ACC112 (cell line): ENCODE data around the gene SPACDR.
A peak's percentile ranks its signal among the peaks of the same experiment; 100 is the strongest.

ENCODE experiments used
- H2AFZ ChIP-seq: fragments of 200-600 bp; sonication (generic); one replicate; pipeline ENCODE4 v1.6.0; 2017; ENCODE audit warnings: antibody characterized with exemption, low read length; ENCODE audit not compliant: unreplicated experiment
- H3K27ac ChIP-seq: fragments of 200-600 bp; sonication (generic); 2 replicates; pipeline ENCODE4 v1.5.1; 2014; ENCODE audit warnings: low read depth, mild to moderate bottlenecking, antibody characterized with exemption, low read length, moderate library complexity
- H3K27me3 ChIP-seq: fragments of 200-600 bp; sonication (generic); 2 replicates; pipeline ENCODE4 v1.6.1; 2014; ENCODE audit warnings: mild to moderate bottlenecking, antibody characterized with exemption, low read length, moderate library complexity, mixed read lengths; ENCODE audit not compliant: insufficient read depth
- H3K36me3 ChIP-seq: fragments of 200-600 bp; sonication (generic); 2 replicates; pipeline ENCODE4 v1.6.1; 2016; ENCODE audit warnings: mild to moderate bottlenecking, antibody characterized with exemption, low read length, moderate library complexity, mixed read lengths; ENCODE audit not compliant: insufficient read depth
- H3K4me1 ChIP-seq: fragments of 200-600 bp; sonication (generic); one replicate; pipeline ENCODE4 v1.6.1; 2016; ENCODE audit warnings: low read length, mixed read lengths; ENCODE audit not compliant: insufficient read depth, unreplicated experiment, control insufficient read depth
- H3K4me3 ChIP-seq: fragments of 200-600 bp; sonication (generic); 2 replicates; pipeline ENCODE4 v1.5.1; 2014; ENCODE audit warnings: mild to moderate bottlenecking, low read depth, low read length
- H3K79me2 ChIP-seq: fragments of 200-600 bp; sonication (generic); one replicate; pipeline ENCODE4 v1.6.0; 2016; ENCODE audit warnings: low read length; ENCODE audit not compliant: control insufficient read depth, unreplicated experiment, insufficient read depth

SPACDR gene

GRCh38 chr7:100472854-100473499 lies 8.9 kb upstream of the SPACDR start:
- Histone ChIP-seq H3K4me1 (peaks cover 35% of the 10 kb centered on the region), H3K27me3 (no peaks in the 10 kb centered on the region), H3K4me3 (peak overlapping the region; percentile 2), H3K36me3 (no peaks in the 10 kb centered on the region; the same call in 1 of the 2 replicates), H2AFZ (no peak overlapping the region), H3K27ac (peak overlapping the region; percentile 60), H3K79me2 (peaks cover 43% of the 10 kb centered on the region)

DNA sequence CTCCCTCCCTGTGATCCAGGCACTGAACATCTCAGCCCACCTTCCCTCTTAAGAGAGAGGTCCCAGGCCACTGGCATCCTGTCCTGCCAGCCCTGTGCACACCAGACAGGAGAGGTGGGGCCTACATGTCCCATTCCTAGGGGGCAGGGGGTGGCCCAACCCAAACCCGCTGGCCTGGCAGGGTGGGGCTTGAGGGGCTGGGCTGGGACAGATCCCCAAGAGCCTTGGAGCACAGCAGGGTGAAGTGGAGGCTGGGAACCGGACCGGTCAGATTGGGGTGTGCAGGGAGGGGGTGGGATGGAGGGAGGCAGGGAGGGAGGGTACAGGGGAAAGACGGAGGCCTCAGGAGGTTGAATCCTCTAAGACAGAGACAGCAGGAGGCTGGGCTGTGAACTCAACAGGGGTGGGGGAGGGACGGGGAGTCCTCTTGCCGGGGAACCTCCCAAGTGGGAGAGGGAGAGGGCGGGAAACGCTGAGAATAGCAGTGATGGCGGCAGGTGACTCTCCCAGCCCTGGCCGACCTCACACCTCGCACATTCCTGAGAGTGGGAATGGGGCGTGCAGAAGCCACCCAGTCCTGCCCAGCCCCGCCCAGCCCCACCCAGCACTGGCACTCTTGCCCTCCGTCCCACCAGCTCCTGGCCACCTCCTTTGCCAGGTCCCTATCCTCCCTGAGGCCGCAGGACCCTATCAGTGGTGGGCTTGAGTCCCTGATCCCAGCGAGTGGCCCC lies 8.2 kb upstream of the SPACDR start:
- no peaks in the 10 kb centered on the region; the same call in 1 of the 2 replicates for H3K36me3 ChIP-seq
- H3K79me2 ChIP-seq, result peaks cover 36% of the 10 kb centered on the region
- H3K4me1 ChIP-seq, result peaks cover 35% of the 10 kb centered on the region
- H3K27me3 ChIP-seq, result no peaks in the 10 kb centered on the region
- H3K27ac ChIP-seq, result 0 out of 2 replicates have a peak overlapping the region, but pooled peaks have one; percentile 60
- no peak overlapping the region for H3K4me3 ChIP-seq
- H2AFZ ChIP-seq, result no peak overlapping the region

DNA sequence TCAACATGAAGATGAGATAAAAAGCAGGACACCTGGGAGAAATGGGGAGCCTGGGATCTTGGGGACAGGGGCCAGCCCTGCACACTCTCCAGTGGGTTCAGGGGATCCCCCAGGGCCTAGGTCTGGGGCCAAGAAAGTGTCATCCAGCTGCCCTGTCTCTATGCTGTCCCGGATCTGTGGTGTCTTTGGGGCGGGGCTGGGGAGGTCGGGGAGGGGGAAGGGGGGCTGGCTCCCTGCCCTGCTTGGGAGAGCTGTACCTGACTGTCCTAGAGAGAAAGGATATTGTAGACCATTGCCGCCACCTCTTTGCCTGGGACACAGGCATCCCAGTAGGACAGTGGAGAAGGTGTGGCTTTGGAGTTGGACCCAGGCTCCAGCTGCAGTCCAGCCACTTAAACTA lies 7.0 kb upstream of the SPACDR start:
- Histone ChIP-seq H3K4me1 (peaks cover 26% of the 10 kb centered on the region), H3K79me2 (peaks cover 24% of the 10 kb centered on the region), H3K27me3 (no peaks in the 10 kb centered on the region), H3K4me3 (no peak overlapping the region), H3K27ac (no peak overlapping the region), H2AFZ (no peak overlapping the region), H3K36me3 (no peaks in the 10 kb centered on the region; the same call in 1 of the 2 replicates)

GRCh38 chr7:100469227-100470044 lies 5.4 kb upstream of the SPACDR start:
- Histone ChIP-seq H3K27me3 (no peaks in the 10 kb centered on the region), H3K4me3 (no peak overlapping the region), H3K4me1 (peaks cover 26% of the 10 kb centered on the region), H2AFZ (no peak overlapping the region), H3K27ac (no peak overlapping the region), H3K36me3 (no peaks in the 10 kb centered on the region; the same call in 1 of the 2 replicates), H3K79me2 (peaks cover 8% of the 10 kb centered on the region)

GRCh38 chr7:100467638-100468373 lies 3.7 kb upstream of the SPACDR start:
- no peaks in the 10 kb centered on the region; the same call in 1 of the 2 replicates for H3K36me3 ChIP-seq

GRCh38 chr7:100466653-100467605 lies 2.9 kb upstream of the SPACDR start:
- Histone ChIP-seq H2AFZ (no peak overlapping the region), H3K27ac (no peak overlapping the region), H3K36me3 (no peaks in the 10 kb centered on the region; the same call in 1 of the 2 replicates), H3K4me1 (peaks cover 25% of the 10 kb centered on the region), H3K27me3 (no peaks in the 10 kb centered on the region), H3K79me2 (peaks cover 2% of the 10 kb centered on the region), H3K4me3 (no peak overlapping the region)

More at GRCh38 chr7:100467638-100468373, 3.7 kb upstream of the SPACDR start:
- Histone ChIP-seq H3K4me3 (no peak overlapping the region), H3K4me1 (peaks cover 34% of the 10 kb centered on the region), H2AFZ (no peak overlapping the region), H3K27ac (no peak overlapping the region), H3K27me3 (no peaks in the 10 kb centered on the region), H3K79me2 (peaks cover 7% of the 10 kb centered on the region)

- no peaks in the 10 kb centered on the region; the same call in 1 of the 2 replicates for H3K36me3 ChIP-seq
- H3K27ac ChIP-seq, result no peak overlapping the region
- no peaks in the 10 kb centered on the region for H3K27me3 ChIP-seq
- H3K79me2 ChIP-seq, result no peaks in the 10 kb centered on the region
- H3K4me1 ChIP-seq, result peaks cover 25% of the 10 kb centered on the region
- H3K4me3 ChIP-seq, result no peak overlapping the region
- H2AFZ ChIP-seq, result no peak overlapping the region
These were observed 1.7 kb upstream of the SPACDR start for GRCh38 chr7:100465702-100466311.

DNA sequence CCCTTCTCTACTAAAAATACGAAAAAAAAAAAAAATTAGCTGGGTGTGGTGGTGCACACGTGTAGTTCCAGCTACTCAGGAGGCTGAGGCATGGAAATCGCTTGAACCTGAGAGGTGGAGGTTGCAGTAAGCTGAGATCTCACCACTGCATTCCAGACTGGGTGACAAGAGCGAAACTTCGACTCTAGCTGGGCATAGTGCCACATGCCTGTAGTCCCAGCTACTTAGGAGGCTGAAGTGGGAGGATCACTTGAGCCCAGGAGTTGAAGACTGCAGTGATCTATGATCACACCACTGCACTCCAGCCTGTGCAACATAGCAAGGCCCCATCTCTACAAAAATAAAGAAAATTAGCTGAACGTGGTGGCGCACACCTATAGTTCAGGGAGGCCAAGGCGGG lies 1.2 kb upstream of the SPACDR start:
- Histone ChIP-seq H3K27ac (no peak overlapping the region), H2AFZ (no peak overlapping the region), H3K79me2 (no peaks in the 10 kb centered on the region), H3K27me3 (no peaks in the 10 kb centered on the region), H3K4me3 (no peak overlapping the region), H3K36me3 (no peaks in the 10 kb centered on the region; the same call in 1 of the 2 replicates), H3K4me1 (peaks cover 25% of the 10 kb centered on the region)

DNA sequence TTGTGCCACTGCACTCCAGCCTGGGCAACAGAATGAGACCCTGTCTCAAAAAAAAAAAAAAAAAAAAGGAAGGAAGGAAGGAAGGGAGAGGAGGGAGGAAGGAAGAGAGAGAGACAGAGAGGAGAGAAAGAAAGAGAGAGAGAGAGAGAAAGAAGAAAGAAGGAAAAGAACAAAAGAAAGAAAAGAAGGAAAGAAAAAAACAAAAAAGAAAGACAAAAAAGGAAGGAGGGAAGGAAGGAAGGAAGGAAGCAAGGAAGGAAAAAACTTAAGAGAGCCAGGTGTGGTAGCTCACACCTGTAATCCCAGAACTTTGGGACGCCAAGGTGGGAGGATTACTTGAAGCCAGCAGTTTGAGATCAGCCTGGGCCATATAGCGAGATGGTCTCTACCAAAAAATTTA lies 731 bp upstream of the SPACDR start:
- H3K4me3 ChIP-seq, result no peak overlapping the region
- H2AFZ ChIP-seq, result no peak overlapping the region
- no peaks in the 10 kb centered on the region; the same call in 1 of the 2 replicates for H3K36me3 ChIP-seq
- H3K27ac ChIP-seq, result no peak overlapping the region
- peaks cover 25% of the 10 kb centered on the region for H3K4me1 ChIP-seq
- H3K79me2 ChIP-seq, result no peaks in the 10 kb centered on the region
- H3K27me3 ChIP-seq, result no peaks in the 10 kb centered on the region
